HG03460 (cell line): ENCODE results near the gene COMMD2.

Experiments
- ATAC-seq: cut with Tn5 transposase; IDR thresholded peaks from one replicate; pipeline ENCODE4 v1.9.1; 2021; ENCODE audit not compliant: unreplicated experiment

Gene COMMD2

DNA sequence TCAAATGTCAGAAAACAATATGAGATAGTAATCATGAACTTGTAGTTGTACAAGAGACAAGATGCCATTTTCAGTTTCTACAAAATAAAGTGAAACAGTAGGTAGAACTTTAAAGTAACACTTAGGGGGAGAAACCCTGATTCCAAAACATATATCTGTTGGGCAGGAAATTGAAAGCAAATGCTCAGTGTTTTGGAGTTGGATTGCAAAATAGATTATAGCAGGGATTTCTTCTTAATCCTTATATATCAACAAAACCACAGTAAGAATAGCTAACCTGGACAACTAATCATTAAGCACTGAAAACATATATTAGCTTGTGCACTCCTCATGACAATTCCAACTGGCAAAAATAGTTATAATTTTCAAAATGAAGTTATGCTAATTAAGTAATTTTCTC is 46.9 kb downstream of the COMMD2 start:
- no peak for ATAC-seq

DNA sequence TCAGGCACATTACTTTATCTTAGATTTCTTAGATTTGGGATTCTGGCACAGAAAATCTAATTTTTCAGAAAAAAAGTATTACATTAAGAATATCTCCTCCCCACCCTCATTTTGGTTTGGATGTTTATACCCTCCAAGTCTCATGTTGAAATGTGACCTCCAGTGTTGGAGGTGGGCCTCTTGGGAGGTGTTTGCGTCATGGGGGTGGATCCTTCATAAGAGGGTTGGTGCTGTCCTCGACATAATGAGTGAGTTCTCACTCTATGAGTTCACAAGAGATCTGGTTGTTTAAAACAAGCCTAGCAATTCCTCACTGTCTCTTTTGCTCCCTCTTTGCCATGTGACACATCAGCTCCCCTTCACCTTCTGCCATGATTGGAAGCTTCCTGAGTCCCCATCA is 48.8 kb downstream of the COMMD2 start:
- ATAC-seq, result no peak

DNA sequence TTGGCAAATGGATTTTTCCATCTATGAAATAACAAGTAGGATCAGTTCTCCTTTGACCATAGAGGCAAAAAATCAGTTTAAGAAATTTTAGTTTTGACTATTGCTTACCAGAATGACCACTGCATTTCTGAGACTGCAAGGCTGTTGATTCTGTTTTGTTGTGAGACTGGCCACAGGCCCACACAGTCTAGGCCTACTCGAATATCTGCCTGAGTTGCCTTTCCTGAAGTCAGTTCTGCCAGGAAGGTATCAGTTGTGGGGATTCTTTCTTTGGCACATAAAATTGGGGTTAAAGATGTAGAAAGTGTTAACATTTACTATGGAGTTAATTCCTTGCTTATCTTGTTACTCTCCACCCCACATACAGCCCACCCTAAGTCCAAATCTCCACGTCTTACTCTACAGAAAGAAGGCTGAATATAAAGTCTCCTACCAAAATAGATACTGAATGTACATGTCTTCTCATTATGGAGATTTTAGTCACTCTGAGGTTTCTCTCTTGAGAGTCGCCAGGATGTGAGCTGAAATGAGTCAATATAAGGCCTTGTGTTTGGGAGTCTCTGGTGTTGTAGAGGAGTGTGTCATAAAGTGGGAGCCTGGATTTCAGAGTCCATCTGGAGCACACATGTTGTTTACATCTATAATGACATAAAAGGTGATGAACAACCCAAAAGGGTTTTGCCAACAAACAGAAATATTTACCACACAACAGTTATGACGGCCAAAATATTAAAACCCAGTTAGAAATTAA is 49.4 kb downstream of the COMMD2 start:
- no peak for ATAC-seq

DNA sequence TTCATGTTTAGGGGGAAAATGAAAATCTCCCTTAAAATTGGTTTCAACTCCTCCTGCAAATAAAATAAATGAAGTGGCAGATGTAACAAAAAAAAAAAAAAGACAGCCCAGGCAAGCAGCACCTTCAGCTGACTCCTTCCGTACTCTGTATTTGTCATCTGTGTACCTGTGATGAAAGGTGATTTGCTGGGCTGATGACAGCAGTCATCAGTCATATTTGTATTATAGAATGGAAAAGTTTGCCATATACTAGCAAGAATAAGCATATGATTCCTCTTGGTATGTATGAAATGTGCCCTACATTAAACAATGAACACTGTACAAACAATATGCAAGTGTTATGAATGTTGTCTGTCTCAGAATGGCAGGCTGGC is 50.3 kb downstream of the COMMD2 start:
- ATAC-seq, result no peak

DNA sequence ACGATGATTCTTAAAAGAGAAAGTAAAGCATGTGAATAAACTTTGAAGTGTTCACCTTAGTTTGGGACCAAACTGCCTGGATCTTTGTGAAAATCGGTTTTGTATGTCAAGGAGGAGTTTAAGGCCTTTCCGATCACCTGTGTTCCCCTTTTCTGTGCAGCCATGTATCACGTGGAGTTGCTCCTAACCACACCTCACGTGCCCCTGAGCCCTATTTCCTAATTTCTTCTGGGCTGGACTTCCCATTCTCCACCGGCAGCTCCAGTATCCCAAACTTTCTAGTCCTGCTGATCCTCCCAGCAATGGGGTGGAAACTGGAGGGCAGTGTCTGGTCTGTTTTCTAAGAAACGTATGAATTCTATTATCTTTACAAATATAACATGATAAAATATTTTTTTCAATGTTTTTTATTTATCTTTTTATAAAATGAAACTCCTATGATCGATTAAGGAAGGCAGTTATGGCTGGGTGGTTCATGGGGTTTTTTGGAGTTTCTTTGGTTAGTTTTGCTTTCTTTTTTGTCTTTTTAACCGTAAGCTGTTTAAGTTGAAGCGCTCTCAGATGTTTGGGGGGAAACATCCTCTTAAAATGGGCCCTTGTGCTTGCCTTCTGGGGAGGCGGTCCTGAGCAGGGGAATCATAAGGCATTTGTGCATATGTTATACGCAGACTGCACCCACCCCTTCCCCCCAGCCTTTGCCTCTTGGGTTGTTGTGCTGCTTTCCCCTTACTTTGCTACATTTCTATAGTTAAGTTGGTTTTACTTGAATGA is 50.9 kb downstream of the COMMD2 start:
- ATAC-seq, result no peak
